HL-60 (cell line): ENCODE results near the gene ASB18.

ENCODE experiments used
- GABPA ChIP-seq: IDR thresholded peaks from 2 replicates; pipeline ENCODE4 v1.6.1; 2012; ENCODE audit warnings: low read depth
- POLR2AphosphoS5 ChIP-seq: IDR thresholded peaks from 2 replicates; pipeline ENCODE4 v1.6.1; 2012; ENCODE audit warnings: low read depth
- TF ChIP-seq, protein P1 (sequence below): IDR thresholded peaks from one replicate; pipeline ENCODE4 v1.5.1; 2011; ENCODE audit warnings: low read length, control low read depth, inconsistent platforms; ENCODE audit not compliant: insufficient read depth

DNA sequence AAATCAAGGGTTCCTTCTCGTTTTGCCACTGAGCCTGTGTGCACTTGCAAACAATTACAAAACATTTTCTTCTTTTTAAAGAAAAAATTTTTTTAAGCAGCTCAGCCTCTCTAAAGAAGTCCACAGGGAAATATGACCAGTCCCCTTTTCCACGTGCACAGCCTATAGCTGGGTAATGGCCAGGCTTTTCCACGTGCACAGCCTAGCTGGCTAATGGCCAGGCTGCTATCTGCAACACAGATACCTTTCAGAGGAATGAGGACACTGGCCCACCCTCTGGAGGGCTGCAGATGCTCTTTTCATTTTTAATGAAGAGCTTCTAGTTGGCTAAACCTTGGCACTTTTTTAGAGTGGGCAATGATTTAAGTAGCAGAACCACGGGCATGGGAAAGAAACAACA lies 46.3 kb downstream of the ASB18 start:
- TF ChIP-seq, protein P1, sequence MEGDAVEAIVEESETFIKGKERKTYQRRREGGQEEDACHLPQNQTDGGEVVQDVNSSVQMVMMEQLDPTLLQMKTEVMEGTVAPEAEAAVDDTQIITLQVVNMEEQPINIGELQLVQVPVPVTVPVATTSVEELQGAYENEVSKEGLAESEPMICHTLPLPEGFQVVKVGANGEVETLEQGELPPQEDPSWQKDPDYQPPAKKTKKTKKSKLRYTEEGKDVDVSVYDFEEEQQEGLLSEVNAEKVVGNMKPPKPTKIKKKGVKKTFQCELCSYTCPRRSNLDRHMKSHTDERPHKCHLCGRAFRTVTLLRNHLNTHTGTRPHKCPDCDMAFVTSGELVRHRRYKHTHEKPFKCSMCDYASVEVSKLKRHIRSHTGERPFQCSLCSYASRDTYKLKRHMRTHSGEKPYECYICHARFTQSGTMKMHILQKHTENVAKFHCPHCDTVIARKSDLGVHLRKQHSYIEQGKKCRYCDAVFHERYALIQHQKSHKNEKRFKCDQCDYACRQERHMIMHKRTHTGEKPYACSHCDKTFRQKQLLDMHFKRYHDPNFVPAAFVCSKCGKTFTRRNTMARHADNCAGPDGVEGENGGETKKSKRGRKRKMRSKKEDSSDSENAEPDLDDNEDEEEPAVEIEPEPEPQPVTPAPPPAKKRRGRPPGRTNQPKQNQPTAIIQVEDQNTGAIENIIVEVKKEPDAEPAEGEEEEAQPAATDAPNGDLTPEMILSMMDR: no peak
- TF ChIP-seq GABPA (no peak), POLR2AphosphoS5 (no peak)
